Measurements from ENCODE around the gene TPSD1. TPM values are rescaled to one million over a fixed set of nuclear protein-coding genes. Genes with fewer than 3 reads are reported as not detected.

The TPSD1 gene
- total and polyA plus RNA-seq, 2 donors, result 0.14 to 1.1 TPM

- H3K9me3 ChIP-seq (ENCODE audit: control insufficient read depth in 2 of 2, insufficient read depth in 1 of 2, low read length in 1 of 2), result peaks cover 0 to 3% of the 10 kb centered on the region in 2 donors
- H3K4me3 ChIP-seq (ENCODE audit: low read length in 2 of 2), result no peak overlapping the region
- WGBS, result 24% methylated on average over 42 of the region's 42 CpGs
- peaks cover 37 to 50% of the 10 kb centered on the region in 2 donors for H3K27me3 ChIP-seq (ENCODE audit: control insufficient read depth in 2 of 2, insufficient read depth in 1 of 2, low read length in 1 of 2)
- H3K36me3 ChIP-seq (ENCODE audit: control insufficient read depth in 2 of 2, insufficient read depth in 2 of 2, low read length in 1 of 2), result no peaks in the 10 kb centered on the region
- H3K4me1 ChIP-seq (ENCODE audit: control insufficient read depth in 2 of 2, insufficient read depth in 2 of 2, low read length in 2 of 2), result peaks cover 0 to 4% of the 10 kb centered on the region in 2 donors
- no peak overlapping the region for H3K27ac ChIP-seq (ENCODE audit: low read depth in 1 of 2, low read length in 1 of 2)
- DNase-seq (ENCODE audit: low read depth in 6 of 9, low spot score in 9 of 9), result no peak
These were observed 3.3 kb downstream of the TPSD1 start for GRCh38 chr16:1258906-1259759.

GRCh38 chr16:1259760-1260068 lies 3.8 kb downstream of the TPSD1 start:
- no peak for DNase-seq (ENCODE audit: low read depth in 6 of 9, low spot score in 9 of 9)
- Histone ChIP-seq H3K36me3 (ENCODE audit: control insufficient read depth in 2 of 2, insufficient read depth in 2 of 2, low read length in 1 of 2) (no peaks in the 10 kb centered on the region), H3K27ac (ENCODE audit: low read depth in 1 of 2, low read length in 1 of 2) (no peak overlapping the region), H3K9me3 (ENCODE audit: control insufficient read depth in 2 of 2, insufficient read depth in 1 of 2, low read length in 1 of 2) (peaks cover 0 to 9% of the 10 kb centered on the region in 2 donors), H3K4me1 (ENCODE audit: control insufficient read depth in 2 of 2, insufficient read depth in 2 of 2, low read length in 2 of 2) (peaks cover 0 to 4% of the 10 kb centered on the region in 2 donors), H3K4me3 (ENCODE audit: low read length in 2 of 2) (no peak overlapping the region), H3K27me3 (ENCODE audit: control insufficient read depth in 2 of 2, insufficient read depth in 1 of 2, low read length in 1 of 2) (peaks cover 37 to 50% of the 10 kb centered on the region in 2 donors)
- 37% methylated on average over 11 of the region's 11 CpGs for WGBS

DNA sequence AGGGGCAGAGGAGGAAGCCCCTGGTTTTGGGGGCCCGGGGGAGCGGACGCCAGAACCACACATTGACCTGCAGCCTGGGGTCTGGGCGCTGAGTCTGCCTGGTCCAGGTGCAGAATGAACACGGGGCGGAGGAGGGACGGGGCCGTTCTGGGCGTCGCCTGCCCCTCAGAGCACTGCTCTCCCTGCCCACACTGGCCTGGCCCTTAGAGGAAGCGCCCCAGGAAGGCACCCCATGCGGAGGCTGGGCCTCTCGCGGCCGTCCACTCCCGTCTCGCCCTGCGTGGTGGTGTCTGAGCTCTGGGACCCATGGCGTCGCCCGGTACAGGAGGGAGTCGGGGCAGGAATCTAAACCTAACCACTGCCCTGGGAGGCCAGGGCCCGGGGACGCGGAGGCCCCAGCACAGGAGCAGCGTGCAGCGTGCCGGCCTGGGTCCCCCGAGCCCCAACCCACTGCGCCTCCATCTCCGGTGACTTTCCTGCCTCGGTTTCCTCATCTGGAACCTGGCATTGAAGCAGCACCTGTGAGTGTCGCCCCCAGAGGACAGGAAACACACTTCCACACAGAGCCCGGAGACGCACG lies 4.3 kb downstream of the TPSD1 start:
- H3K4me3 ChIP-seq (ENCODE audit: low read length in 2 of 2), result no peak overlapping the region
- peaks cover 37 to 50% of the 10 kb centered on the region in 2 donors for H3K27me3 ChIP-seq (ENCODE audit: control insufficient read depth in 2 of 2, insufficient read depth in 1 of 2, low read length in 1 of 2)
- DNase-seq (ENCODE audit: low read depth in 6 of 9, low spot score in 9 of 9), result no peak
- peaks cover 0 to 4% of the 10 kb centered on the region in 2 donors for H3K4me1 ChIP-seq (ENCODE audit: control insufficient read depth in 2 of 2, insufficient read depth in 2 of 2, low read length in 2 of 2)
- 75% methylated on average over 36 of the region's 36 CpGs for WGBS
- no peaks in the 10 kb centered on the region for H3K36me3 ChIP-seq (ENCODE audit: control insufficient read depth in 2 of 2, insufficient read depth in 2 of 2, low read length in 1 of 2)
- H3K9me3 ChIP-seq (ENCODE audit: control insufficient read depth in 2 of 2, insufficient read depth in 1 of 2, low read length in 1 of 2), result peaks cover 0 to 13% of the 10 kb centered on the region in 2 donors
- H3K27ac ChIP-seq (ENCODE audit: low read depth in 1 of 2, low read length in 1 of 2), result no peak overlapping the region

DNA sequence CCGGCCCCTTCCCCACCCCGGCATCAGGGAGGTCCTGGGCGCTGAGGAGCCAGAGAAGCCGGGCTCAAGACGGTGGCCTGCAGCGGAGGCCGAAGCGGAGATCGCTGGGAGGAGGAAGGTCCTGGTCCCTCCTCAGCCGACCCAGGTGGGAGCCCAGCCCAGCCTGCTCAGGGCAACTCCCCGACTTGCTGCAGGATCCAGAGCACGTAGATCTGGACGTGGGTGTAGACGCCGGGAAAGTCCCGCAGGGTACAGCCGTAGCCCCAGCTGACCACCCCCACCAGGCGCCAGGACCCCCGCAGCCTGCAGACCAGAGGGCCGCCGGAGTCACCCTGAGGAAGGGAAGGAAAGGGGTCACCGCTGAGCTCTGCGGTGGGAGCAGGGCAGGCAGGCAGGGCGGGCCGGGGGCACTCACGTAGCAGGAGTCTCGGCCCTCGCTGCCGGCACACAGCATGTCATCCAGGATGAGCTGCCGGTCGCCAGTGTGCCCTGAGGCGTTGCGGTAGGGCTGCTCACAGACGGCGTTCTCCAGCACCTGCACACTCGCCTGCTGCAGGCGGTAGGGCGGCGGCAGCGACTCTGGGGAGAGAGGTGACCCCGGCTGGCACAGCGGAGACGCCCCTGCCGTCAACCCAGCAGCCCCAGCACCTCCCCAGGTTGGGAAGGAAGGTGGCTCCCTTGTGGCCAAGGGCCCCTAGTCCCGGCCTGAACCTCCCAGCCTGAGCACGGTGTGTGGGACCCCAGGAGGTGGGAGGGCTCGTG lies 5.4 kb downstream of the TPSD1 start:
- H3K27me3 ChIP-seq (ENCODE audit: control insufficient read depth in 2 of 2, insufficient read depth in 1 of 2, low read length in 1 of 2), result peaks cover 37 to 50% of the 10 kb centered on the region in 2 donors
- H3K4me3 ChIP-seq (ENCODE audit: low read length in 2 of 2), result no peak overlapping the region
- no peak for DNase-seq (ENCODE audit: low read depth in 6 of 9, low spot score in 9 of 9)
- H3K9me3 ChIP-seq (ENCODE audit: control insufficient read depth in 2 of 2, insufficient read depth in 1 of 2, low read length in 1 of 2), result peaks cover 0 to 17% of the 10 kb centered on the region in 2 donors
- H3K4me1 ChIP-seq (ENCODE audit: control insufficient read depth in 2 of 2, insufficient read depth in 2 of 2, low read length in 2 of 2), result peaks cover 0 to 4% of the 10 kb centered on the region in 2 donors
- H3K27ac ChIP-seq (ENCODE audit: low read depth in 1 of 2, low read length in 1 of 2), result no peak overlapping the region
- 15% methylated on average over 47 of the region's 47 CpGs for WGBS
- no peaks in the 10 kb centered on the region for H3K36me3 ChIP-seq (ENCODE audit: control insufficient read depth in 2 of 2, insufficient read depth in 2 of 2, low read length in 1 of 2)

DNA sequence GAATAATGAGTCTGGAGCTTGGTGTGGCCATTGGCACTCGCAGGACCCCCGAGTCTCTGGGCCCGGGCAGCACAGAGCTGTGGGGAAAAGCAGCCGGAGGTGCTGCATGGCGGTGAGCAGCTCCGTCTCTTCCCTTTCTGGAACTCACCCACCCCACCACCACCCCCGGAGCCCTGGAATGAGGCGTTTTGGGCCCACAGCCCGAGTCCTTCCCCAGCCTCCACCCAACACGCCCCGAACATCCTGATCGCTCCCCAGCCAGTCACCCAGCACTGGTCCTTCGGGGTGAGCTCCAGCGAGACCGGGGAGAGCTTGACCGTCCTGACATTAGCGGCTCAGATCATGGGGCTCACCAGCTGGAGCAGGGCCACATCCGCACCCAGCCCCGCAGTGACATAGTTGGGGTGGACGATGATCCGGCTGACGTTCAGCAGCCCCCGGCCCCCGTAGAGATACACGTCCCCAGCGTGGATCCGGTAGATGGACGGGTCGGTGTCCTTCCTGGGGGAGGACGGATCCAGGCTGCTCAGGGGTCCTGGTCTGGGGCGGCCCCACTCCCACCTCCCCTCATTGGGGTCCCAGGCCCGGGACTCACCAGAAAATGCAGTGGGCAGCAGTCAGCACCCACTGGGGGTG lies 6.5 kb downstream of the TPSD1 start:
- no peak for DNase-seq (ENCODE audit: low read depth in 6 of 9, low spot score in 9 of 9)
- Histone ChIP-seq H3K36me3 (ENCODE audit: control insufficient read depth in 2 of 2, insufficient read depth in 2 of 2, low read length in 1 of 2) (no peaks in the 10 kb centered on the region), H3K4me3 (ENCODE audit: low read length in 2 of 2) (no peak overlapping the region), H3K27ac (ENCODE audit: low read depth in 1 of 2, low read length in 1 of 2) (no peak overlapping the region), H3K4me1 (ENCODE audit: control insufficient read depth in 2 of 2, insufficient read depth in 2 of 2, low read length in 2 of 2) (peaks cover 0 to 4% of the 10 kb centered on the region in 2 donors), H3K9me3 (ENCODE audit: control insufficient read depth in 2 of 2, insufficient read depth in 1 of 2, low read length in 1 of 2) (peaks cover 0 to 17% of the 10 kb centered on the region in 2 donors), H3K27me3 (ENCODE audit: control insufficient read depth in 2 of 2, insufficient read depth in 1 of 2, low read length in 1 of 2) (peaks cover 37 to 50% of the 10 kb centered on the region in 2 donors)
- WGBS, result 93% methylated on average over 32 of the region's 32 CpGs

GRCh38 chr16:1262846-1263221 lies 7.0 kb downstream of the TPSD1 start:
- 91% methylated on average over 9 of the region's 9 CpGs for WGBS
- Histone ChIP-seq H3K4me1 (ENCODE audit: control insufficient read depth in 2 of 2, insufficient read depth in 2 of 2, low read length in 2 of 2) (peaks cover 0 to 4% of the 10 kb centered on the region in 2 donors), H3K36me3 (ENCODE audit: control insufficient read depth in 2 of 2, insufficient read depth in 2 of 2, low read length in 1 of 2) (no peaks in the 10 kb centered on the region), H3K9me3 (ENCODE audit: control insufficient read depth in 2 of 2, insufficient read depth in 1 of 2, low read length in 1 of 2) (peaks cover 0 to 17% of the 10 kb centered on the region in 2 donors), H3K27ac (ENCODE audit: low read depth in 1 of 2, low read length in 1 of 2) (no peak overlapping the region), H3K4me3 (ENCODE audit: low read length in 2 of 2) (no peak overlapping the region), H3K27me3 (ENCODE audit: control insufficient read depth in 2 of 2, insufficient read depth in 1 of 2, low read length in 1 of 2) (peaks cover 37 to 50% of the 10 kb centered on the region in 2 donors)
- no peak for DNase-seq (ENCODE audit: low read depth in 6 of 9, low spot score in 9 of 9)

DNA sequence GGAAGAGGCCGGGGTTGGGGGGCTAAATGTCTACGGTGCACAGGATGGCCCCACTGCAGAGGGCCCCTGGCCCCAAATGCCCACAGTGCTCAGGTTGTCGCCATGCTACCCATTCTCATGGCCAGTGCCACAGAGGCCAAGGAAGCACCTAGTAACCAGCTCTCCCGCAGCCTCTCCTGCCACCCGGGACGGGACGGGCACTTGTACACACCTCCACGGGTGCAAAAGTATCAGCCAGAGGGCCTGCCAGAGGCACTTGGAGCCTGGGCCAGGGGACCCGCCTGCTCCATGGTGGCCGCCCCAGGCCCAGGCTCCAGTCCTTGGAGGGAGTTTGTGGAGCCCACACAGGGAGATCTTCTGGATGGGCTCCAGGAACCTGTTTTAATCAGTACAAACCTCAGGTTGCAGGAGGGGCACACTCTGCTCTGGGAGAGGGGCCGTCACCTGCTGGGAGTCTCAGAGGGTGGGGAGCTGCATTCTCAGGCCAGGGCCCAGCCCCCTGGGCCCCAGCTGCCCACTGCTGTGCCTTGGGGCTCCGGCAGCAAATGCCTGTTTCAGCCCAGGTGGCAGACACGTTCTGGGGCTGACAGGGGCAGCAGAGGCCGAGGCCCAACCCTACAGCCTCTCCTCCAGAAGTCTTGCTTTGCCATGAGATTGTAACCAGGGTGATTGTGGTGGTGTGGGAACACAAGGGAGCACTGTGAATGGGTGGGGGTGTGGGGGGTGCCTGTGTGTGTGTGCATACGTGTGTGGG lies 7.9 kb downstream of the TPSD1 start:
- DNase-seq (ENCODE audit: low read depth in 6 of 9, low spot score in 9 of 9), result no peak
- H3K27ac ChIP-seq (ENCODE audit: low read depth in 1 of 2, low read length in 1 of 2), result no peak overlapping the region
- no peaks in the 10 kb centered on the region for H3K36me3 ChIP-seq (ENCODE audit: control insufficient read depth in 2 of 2, insufficient read depth in 2 of 2, low read length in 1 of 2)
- WGBS, result 89% methylated on average over 15 of the region's 15 CpGs
- peaks cover 0 to 17% of the 10 kb centered on the region in 2 donors for H3K9me3 ChIP-seq (ENCODE audit: control insufficient read depth in 2 of 2, insufficient read depth in 1 of 2, low read length in 1 of 2)
- peaks cover 0 to 4% of the 10 kb centered on the region in 2 donors for H3K4me1 ChIP-seq (ENCODE audit: control insufficient read depth in 2 of 2, insufficient read depth in 2 of 2, low read length in 2 of 2)
- no peak overlapping the region for H3K4me3 ChIP-seq (ENCODE audit: low read length in 2 of 2)
- H3K27me3 ChIP-seq (ENCODE audit: control insufficient read depth in 2 of 2, insufficient read depth in 1 of 2, low read length in 1 of 2), result peaks cover 37 to 49% of the 10 kb centered on the region in 2 donors

DNA sequence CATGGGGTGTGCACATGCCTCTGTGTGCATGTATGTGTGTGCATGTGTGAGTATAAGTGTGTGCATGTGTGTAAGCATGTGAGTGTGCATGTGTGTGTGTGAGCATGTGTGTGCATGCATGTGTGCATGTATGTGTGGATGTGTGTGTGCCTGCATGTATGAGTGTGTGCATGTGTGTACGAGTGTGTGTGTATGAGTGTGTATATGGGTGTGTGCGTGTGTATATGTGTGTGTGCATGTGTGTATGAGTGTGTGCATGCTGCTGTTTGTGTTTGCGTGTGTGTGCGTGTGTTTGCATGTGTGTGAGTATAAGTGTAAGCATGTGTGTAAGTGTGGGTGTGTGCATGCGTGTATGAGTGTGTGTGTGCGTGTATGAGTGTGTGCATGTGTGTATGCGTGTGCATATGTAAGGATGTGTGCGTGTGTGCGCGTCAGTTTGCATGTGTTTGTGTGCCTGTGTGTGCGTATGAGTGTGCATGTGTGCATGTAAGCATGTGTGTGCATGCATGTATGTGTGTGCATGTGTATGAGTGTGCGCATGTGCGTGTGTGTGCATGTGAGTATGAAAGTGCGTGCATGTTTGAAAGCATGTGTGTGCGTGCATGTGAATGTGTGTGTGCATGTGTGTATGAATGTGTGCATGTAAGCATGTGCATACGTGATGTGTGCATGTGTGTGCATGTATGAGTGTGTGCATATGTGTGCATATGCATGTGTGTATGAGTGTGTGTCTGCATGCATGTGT lies 8.6 kb downstream of the TPSD1 start:
- no peak for DNase-seq (ENCODE audit: low read depth in 6 of 9, low spot score in 9 of 9)
- peaks cover 0 to 17% of the 10 kb centered on the region in 2 donors for H3K9me3 ChIP-seq (ENCODE audit: control insufficient read depth in 2 of 2, insufficient read depth in 1 of 2, low read length in 1 of 2)
- H3K27me3 ChIP-seq (ENCODE audit: control insufficient read depth in 2 of 2, insufficient read depth in 1 of 2, low read length in 1 of 2), result peaks cover 32 to 42% of the 10 kb centered on the region in 2 donors
- H3K4me3 ChIP-seq (ENCODE audit: low read length in 2 of 2), result no peak overlapping the region
- WGBS, result 98% methylated on average over 16 of the region's 16 CpGs
- no peaks in the 10 kb centered on the region for H3K36me3 ChIP-seq (ENCODE audit: control insufficient read depth in 2 of 2, insufficient read depth in 2 of 2, low read length in 1 of 2)
- no peak overlapping the region for H3K27ac ChIP-seq (ENCODE audit: low read depth in 1 of 2, low read length in 1 of 2)
- no peaks in the 10 kb centered on the region for H3K4me1 ChIP-seq (ENCODE audit: control insufficient read depth in 2 of 2, insufficient read depth in 2 of 2, low read length in 2 of 2)

Measured in thymus (tissue), 11 donors.